ENCODE data around the gene PRDM16.

Gene PRDM16
- 0 reads per million in 3 donors for total RNA-seq

GRCh38 chr1:3068564-3069431, at the start of gene PRDM16:
PRDM16 (plus strand) TSS chr1:3069203; CDS start chr1:3069260, 57 bp downstream.
- Histone ChIP-seq H3K9me3 (ENCODE audit: control insufficient read depth, low read length) (no peaks in the 10 kb centered on the region), H3K4me1 (ENCODE audit: control insufficient read depth, insufficient read depth, low read length, poor library complexity, severe bottlenecking) (peaks cover 11% of the 10 kb centered on the region), H3K36me3 (ENCODE audit: control insufficient read depth, insufficient read depth, low read length) (no peaks in the 10 kb centered on the region), H3K4me3 (ENCODE audit: insufficient read depth, low read depth, low read length, poor library complexity, severe bottlenecking) (peak within 1 kb of the TSS; percentile 52), H3K27ac (ENCODE audit: insufficient read depth, low read length, poor library complexity, severe bottlenecking) (no peak within 1 kb of the TSS), H3K27me3 (replicated peaks; ENCODE audit: control insufficient read depth, insufficient read depth, low read length, poor library complexity, severe bottlenecking) (peaks cover 40% of the 10 kb centered on the region)
- DNase-seq, result no peak

GRCh38 chr1:3019516-3020051, 49.4 kb upstream of the PRDM16 start:
- no peak overlapping the region for H3K27ac ChIP-seq (ENCODE audit: insufficient read depth, low read length, poor library complexity, severe bottlenecking)
- H3K4me3 ChIP-seq (ENCODE audit: insufficient read depth, low read depth, low read length, poor library complexity, severe bottlenecking), result no peak overlapping the region
- no peaks in the 10 kb centered on the region for H3K27me3 ChIP-seq (replicated peaks; ENCODE audit: control insufficient read depth, insufficient read depth, low read length, poor library complexity, severe bottlenecking)
- no peaks in the 10 kb centered on the region for H3K4me1 ChIP-seq (ENCODE audit: control insufficient read depth, insufficient read depth, low read length, poor library complexity, severe bottlenecking)
- no peaks in the 10 kb centered on the region for H3K36me3 ChIP-seq (ENCODE audit: control insufficient read depth, insufficient read depth, low read length)
- DNase-seq, result no peak
- H3K9me3 ChIP-seq (ENCODE audit: control insufficient read depth, low read length), result no peaks in the 10 kb centered on the region

DNA sequence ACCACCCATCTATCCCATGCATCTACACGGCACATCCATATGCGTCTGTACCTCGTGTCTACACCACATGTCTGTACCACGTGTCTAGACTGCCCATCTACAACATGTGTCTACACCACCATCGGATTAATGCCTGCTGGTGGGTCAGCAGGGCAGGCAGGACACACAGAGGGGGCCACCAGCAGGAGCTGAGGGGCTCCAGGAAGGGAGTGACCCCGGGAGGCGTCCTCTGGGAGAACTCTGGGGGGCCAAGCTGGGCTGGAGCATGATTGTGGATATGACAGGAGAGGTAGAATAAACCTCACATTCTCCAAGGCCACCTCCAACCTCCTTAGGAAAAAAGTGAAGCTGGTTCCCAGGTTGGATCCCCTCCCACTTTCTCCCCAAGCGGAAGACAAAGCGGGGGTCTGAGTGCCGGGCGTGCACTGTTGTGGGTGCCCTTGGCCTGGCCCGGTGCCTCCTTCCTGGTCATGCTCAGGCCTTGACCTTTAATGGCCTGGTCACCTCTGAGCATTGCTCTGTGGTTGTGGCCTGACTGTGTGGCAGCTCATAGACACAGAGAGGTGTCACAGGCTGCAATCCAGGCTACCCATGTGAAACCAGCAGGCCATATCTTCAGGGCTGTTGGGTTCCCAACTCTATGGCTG, 48.6 kb upstream of the PRDM16 start:
- H3K4me1 ChIP-seq (ENCODE audit: control insufficient read depth, insufficient read depth, low read length, poor library complexity, severe bottlenecking), result no peaks in the 10 kb centered on the region
- no peak for DNase-seq
- H3K9me3 ChIP-seq (ENCODE audit: control insufficient read depth, low read length), result no peaks in the 10 kb centered on the region
- H3K36me3 ChIP-seq (ENCODE audit: control insufficient read depth, insufficient read depth, low read length), result no peaks in the 10 kb centered on the region
- H3K27me3 ChIP-seq (replicated peaks; ENCODE audit: control insufficient read depth, insufficient read depth, low read length, poor library complexity, severe bottlenecking), result no peaks in the 10 kb centered on the region
- H3K27ac ChIP-seq (ENCODE audit: insufficient read depth, low read length, poor library complexity, severe bottlenecking), result no peak overlapping the region
- H3K4me3 ChIP-seq (ENCODE audit: insufficient read depth, low read depth, low read length, poor library complexity, severe bottlenecking), result no peak overlapping the region

DNA sequence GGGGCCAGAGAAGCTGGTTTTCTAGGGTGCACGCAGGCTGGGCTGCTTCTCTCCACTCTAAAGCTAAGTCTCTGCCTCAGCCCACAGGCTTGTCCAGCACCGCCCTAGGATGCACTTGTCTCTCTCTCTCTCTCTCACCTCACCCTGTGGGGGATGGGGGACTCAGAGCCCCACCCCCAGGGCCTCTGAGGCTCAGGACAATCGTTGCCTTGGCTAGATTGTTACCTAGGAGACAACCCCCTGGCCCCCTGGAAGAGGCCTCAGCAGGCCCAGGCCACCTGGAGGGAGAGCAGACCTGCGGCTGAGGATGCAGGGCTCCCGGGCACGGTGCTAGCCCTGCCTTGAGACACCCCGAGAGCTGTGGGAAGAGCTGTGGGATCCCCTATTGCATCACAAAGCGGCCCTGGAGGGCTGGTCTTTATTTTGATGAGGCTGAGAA, 47.8 kb upstream of the PRDM16 start, which contains the start of gene ACTRT2:
ACTRT2 (plus strand) TSS at position 235 of the 439 bp plus-strand sequence. CDS start 220 bp downstream, outside the sequence.
- Histone ChIP-seq H3K27me3 (replicated peaks; ENCODE audit: control insufficient read depth, insufficient read depth, low read length, poor library complexity, severe bottlenecking) (no peaks in the 10 kb centered on the region), H3K4me3 (ENCODE audit: insufficient read depth, low read depth, low read length, poor library complexity, severe bottlenecking) (no peak within 1 kb of the TSS), H3K4me1 (ENCODE audit: control insufficient read depth, insufficient read depth, low read length, poor library complexity, severe bottlenecking) (no peaks in the 10 kb centered on the region), H3K9me3 (ENCODE audit: control insufficient read depth, low read length) (no peaks in the 10 kb centered on the region), H3K27ac (ENCODE audit: insufficient read depth, low read length, poor library complexity, severe bottlenecking) (no peak within 1 kb of the TSS), H3K36me3 (ENCODE audit: control insufficient read depth, insufficient read depth, low read length) (no peaks in the 10 kb centered on the region)
- DNase-seq, result no peak

GRCh38 chr1:3021801-3022401, 47.1 kb upstream of the PRDM16 start:
- Histone ChIP-seq H3K27me3 (replicated peaks; ENCODE audit: control insufficient read depth, insufficient read depth, low read length, poor library complexity, severe bottlenecking) (no peaks in the 10 kb centered on the region), H3K4me3 (ENCODE audit: insufficient read depth, low read depth, low read length, poor library complexity, severe bottlenecking) (no peak overlapping the region), H3K36me3 (ENCODE audit: control insufficient read depth, insufficient read depth, low read length) (no peaks in the 10 kb centered on the region), H3K4me1 (ENCODE audit: control insufficient read depth, insufficient read depth, low read length, poor library complexity, severe bottlenecking) (no peaks in the 10 kb centered on the region), H3K27ac (ENCODE audit: insufficient read depth, low read length, poor library complexity, severe bottlenecking) (no peak overlapping the region), H3K9me3 (ENCODE audit: control insufficient read depth, low read length) (no peaks in the 10 kb centered on the region)
- no peak for DNase-seq

DNA sequence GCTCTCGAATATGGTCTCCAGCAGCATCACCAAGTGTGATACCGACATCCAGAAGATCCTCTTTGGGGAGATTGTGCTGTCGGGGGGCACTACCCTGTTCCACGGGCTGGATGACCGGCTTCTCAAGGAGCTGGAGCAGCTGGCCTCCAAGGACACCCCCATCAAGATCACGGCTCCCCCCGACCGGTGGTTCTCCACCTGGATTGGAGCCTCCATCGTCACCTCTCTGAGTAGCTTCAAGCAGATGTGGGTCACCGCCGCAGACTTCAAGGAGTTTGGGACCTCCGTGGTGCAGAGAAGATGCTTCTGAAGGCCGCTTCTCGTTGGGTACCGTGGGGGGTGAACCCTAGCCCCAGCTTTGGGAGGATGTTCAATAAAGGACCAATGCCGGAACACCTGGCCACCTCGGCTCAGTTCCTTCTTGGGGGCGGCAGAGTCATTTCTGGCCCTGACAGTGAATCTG, 46.5 kb upstream of the PRDM16 start:
- Histone ChIP-seq H3K27ac (ENCODE audit: insufficient read depth, low read length, poor library complexity, severe bottlenecking) (no peak overlapping the region), H3K36me3 (ENCODE audit: control insufficient read depth, insufficient read depth, low read length) (no peaks in the 10 kb centered on the region), H3K4me1 (ENCODE audit: control insufficient read depth, insufficient read depth, low read length, poor library complexity, severe bottlenecking) (no peaks in the 10 kb centered on the region), H3K27me3 (replicated peaks; ENCODE audit: control insufficient read depth, insufficient read depth, low read length, poor library complexity, severe bottlenecking) (no peaks in the 10 kb centered on the region), H3K4me3 (ENCODE audit: insufficient read depth, low read depth, low read length, poor library complexity, severe bottlenecking) (no peak overlapping the region), H3K9me3 (ENCODE audit: control insufficient read depth, low read length) (no peaks in the 10 kb centered on the region)
- DNase-seq, result no peak

DNA sequence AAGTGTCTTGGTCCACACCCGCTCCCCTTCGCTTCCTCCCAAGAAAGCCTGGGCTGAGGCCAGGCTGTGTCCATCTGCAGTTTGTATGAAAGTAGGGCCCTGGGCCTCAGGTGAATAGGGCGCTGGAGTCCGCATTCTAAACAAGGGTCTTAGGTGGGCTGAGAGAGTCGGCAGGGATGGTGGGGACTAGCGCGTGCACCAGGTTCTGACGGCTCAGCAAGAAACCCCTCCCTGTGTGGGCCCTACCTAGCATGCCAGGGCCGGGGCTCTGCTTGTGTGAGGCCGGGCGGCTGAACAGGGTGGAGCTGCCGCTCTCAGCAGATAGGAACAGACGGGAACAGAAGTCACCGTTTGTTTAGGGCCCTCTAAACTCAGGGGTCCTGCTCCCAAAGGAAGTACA, 46.0 kb upstream of the PRDM16 start:
- no peaks in the 10 kb centered on the region for H3K36me3 ChIP-seq (ENCODE audit: control insufficient read depth, insufficient read depth, low read length)
- H3K27ac ChIP-seq (ENCODE audit: insufficient read depth, low read length, poor library complexity, severe bottlenecking), result no peak overlapping the region
- no peak overlapping the region for H3K4me3 ChIP-seq (ENCODE audit: insufficient read depth, low read depth, low read length, poor library complexity, severe bottlenecking)
- H3K27me3 ChIP-seq (replicated peaks; ENCODE audit: control insufficient read depth, insufficient read depth, low read length, poor library complexity, severe bottlenecking), result no peaks in the 10 kb centered on the region
- H3K4me1 ChIP-seq (ENCODE audit: control insufficient read depth, insufficient read depth, low read length, poor library complexity, severe bottlenecking), result no peaks in the 10 kb centered on the region
- H3K9me3 ChIP-seq (ENCODE audit: control insufficient read depth, low read length), result no peaks in the 10 kb centered on the region
- no peak for DNase-seq

DNA sequence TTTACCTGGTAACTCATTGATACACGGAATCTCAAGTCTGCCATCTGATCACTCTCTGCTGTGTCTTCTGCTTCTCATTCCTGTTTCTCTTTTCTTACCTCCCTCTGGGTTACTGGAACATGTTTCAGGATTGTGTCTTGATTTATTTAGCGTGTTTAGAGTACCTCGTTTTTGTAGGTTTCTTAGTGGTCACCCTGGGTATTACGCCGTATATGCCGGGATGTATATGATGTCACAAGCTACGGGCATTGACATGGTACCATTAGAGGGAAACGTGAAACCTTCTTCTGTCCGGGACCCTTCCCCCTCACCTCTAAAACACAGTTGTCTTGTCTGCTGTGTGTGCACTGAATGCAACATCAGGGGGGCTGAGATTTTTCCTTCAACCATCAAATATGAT, 45.0 kb upstream of the PRDM16 start:
- H3K27ac ChIP-seq (ENCODE audit: insufficient read depth, low read length, poor library complexity, severe bottlenecking), result no peak overlapping the region
- no peak for DNase-seq
- no peaks in the 10 kb centered on the region for H3K4me1 ChIP-seq (ENCODE audit: control insufficient read depth, insufficient read depth, low read length, poor library complexity, severe bottlenecking)
- no peak overlapping the region for H3K4me3 ChIP-seq (ENCODE audit: insufficient read depth, low read depth, low read length, poor library complexity, severe bottlenecking)
- no peaks in the 10 kb centered on the region for H3K36me3 ChIP-seq (ENCODE audit: control insufficient read depth, insufficient read depth, low read length)
- H3K27me3 ChIP-seq (replicated peaks; ENCODE audit: control insufficient read depth, insufficient read depth, low read length, poor library complexity, severe bottlenecking), result no peaks in the 10 kb centered on the region
- H3K9me3 ChIP-seq (ENCODE audit: control insufficient read depth, low read length), result no peaks in the 10 kb centered on the region

- no peaks in the 10 kb centered on the region for H3K27me3 ChIP-seq (replicated peaks; ENCODE audit: control insufficient read depth, insufficient read depth, low read length, poor library complexity, severe bottlenecking)
- no peak overlapping the region for H3K4me3 ChIP-seq (ENCODE audit: insufficient read depth, low read depth, low read length, poor library complexity, severe bottlenecking)
- H3K9me3 ChIP-seq (ENCODE audit: control insufficient read depth, low read length), result no peaks in the 10 kb centered on the region
- no peaks in the 10 kb centered on the region for H3K4me1 ChIP-seq (ENCODE audit: control insufficient read depth, insufficient read depth, low read length, poor library complexity, severe bottlenecking)
- H3K36me3 ChIP-seq (ENCODE audit: control insufficient read depth, insufficient read depth, low read length), result no peaks in the 10 kb centered on the region
- H3K27ac ChIP-seq (ENCODE audit: insufficient read depth, low read length, poor library complexity, severe bottlenecking), result no peak overlapping the region
- no peak for DNase-seq
These were observed 44.4 kb upstream of the PRDM16 start for GRCh38 chr1:3024588-3024987.

Measured in effector memory CD4-positive, alpha-beta T cell (primary cell).